HG03469 (cell line): Measurements from ENCODE around the gene RACGAP1.

ENCODE experiments used
- ATAC-seq: cut with Tn5 transposase; IDR thresholded peaks from one replicate; pipeline ENCODE4 v1.9.1; 2021; ENCODE audit warnings: mild to moderate bottlenecking, moderate library complexity, moderate number of reproducible peaks; ENCODE audit not compliant: unreplicated experiment

The RACGAP1 gene

DNA sequence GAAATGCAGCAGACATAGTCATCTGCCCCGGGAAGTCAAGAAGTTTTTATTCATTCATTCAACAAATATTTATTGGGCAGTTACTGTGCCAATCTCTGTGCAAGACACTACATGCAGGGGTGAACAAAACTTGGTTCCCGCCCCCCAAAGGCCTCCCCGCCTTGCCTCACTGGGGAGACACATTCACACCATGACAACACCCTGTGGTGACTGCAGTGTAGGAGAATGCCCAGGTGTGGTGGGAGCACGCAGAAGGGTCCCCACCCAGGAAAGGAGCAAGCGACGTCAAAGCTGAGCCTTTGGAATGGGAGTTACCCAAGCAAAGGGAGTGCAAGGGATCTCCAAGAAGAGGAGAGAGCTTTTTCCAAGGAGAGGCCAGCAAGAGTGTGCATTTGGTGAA is 54.2 kb downstream of the RACGAP1 start:
- no peak for ATAC-seq

DNA sequence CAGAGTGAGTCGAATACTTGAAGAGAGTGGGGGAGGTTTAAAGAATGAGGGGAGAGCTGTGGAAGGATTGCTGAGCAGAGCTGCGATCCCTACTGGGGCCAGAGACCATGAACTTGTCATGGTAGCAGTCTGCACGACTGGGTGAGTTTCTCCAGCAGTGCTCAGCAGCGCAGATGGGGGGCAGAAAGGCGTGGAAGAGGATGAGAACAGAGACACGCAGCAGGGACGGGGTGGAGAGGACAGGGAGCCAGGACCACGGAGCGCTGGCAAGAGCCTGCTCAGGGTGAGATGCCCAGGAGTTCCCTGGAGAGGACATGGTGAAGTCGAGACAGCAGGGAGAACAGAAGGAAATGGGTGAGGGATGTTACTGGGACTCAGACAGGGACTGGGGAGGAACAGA is 54.6 kb downstream of the RACGAP1 start:
- no peak for ATAC-seq

DNA sequence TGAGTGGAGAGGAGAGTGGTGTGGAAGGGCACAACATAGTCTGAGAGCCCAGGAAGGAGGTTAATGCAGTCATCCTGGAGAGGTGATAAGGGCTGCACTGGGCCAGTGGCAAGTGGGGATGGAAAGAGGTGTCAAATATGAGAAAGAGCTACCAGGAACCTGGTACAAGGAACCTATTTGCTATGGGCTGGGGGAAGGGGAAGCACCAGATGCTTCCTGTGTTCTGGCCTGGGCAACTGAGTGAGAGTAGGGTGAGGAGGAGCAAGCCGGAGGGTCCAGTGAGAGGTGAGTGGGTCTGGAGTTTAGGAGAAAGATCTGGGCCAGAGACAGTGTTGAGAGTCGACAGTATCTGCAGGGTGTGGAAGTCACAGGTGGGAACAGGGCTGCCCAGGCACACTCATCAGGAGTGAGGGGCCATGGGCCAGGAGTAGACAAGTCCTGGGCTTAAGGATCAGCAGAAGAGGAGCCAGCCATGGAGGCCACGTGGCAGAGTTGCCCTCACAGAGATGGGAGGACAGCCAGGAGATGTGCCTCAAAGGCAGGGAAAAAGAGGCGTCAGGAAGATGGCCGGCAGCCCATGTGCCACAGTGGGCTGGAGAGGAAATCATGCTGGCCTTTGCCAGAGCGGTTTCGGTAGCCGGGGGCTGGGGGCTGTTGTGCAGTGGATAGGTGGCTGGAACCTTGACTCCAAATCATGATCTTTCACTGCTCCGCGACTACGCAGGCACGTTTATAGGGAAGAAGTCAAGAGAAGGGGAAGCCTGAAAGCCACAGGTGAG is 55.5 kb downstream of the RACGAP1 start:
- ATAC-seq: no peak

DNA sequence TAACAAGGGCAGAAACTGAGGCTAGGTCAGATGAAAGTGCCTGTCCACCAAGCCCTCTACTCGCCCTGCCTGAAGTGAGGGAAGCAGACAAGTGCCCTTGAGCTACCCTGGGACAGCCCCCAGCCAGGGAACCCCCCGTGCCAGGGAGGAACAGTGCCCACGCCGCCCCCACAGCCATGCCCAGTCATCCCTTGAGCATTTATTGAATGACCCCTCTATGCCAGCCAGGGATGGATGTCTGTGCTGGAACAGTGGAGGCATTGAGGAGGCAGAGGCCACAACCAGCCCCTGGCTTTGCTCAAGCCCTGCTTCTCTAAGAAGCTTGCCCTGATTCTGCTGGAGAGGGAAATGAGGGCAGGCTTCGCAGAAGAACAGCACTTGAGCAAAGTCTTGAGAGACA is 56.3 kb downstream of the RACGAP1 start:
- ATAC-seq: no peak

DNA sequence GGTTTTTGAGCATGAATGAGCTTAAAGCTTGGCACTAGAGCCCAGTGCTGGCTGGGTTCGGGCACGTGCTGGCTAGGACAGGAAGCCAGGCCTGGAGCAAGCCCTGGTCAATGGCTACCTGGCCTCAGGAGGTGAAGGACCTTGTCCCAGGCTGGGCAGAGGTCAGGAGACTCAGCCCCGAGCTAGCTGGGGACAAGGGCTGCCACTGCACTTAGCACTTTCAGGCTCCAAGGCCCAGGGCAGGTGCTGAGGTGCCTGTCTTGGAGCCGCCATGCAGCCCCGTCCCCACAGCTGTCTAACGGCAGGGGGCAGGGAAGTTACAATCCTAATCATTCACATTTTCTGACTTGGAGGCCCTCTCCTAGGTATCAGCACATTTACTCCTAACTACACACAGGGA is 56.8 kb downstream of the RACGAP1 start:
- ATAC-seq: no peak

DNA sequence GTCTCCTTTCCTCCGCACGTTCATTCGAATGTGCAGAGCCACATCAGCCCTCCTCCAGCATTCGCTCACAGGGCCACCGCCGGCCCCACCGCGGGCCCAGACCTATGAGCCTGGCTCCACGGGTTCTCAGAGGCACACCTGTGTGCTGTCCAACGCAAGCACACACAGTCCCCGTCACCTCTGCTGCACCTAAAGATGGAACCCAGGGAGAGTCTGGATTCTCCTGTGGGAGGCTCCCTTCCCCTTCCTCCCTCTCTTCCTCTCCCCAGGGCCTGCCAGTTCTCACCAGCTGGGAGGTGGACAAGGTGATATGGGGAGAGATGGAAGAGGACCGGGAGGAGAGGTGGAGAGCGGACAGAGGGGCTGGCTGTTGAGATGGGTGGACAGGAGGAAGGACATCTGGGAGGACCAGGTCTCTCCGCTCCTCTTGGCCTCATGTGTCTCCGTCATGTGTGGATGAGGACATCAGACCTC is 57.5 kb downstream of the RACGAP1 start:
- no peak for ATAC-seq

DNA sequence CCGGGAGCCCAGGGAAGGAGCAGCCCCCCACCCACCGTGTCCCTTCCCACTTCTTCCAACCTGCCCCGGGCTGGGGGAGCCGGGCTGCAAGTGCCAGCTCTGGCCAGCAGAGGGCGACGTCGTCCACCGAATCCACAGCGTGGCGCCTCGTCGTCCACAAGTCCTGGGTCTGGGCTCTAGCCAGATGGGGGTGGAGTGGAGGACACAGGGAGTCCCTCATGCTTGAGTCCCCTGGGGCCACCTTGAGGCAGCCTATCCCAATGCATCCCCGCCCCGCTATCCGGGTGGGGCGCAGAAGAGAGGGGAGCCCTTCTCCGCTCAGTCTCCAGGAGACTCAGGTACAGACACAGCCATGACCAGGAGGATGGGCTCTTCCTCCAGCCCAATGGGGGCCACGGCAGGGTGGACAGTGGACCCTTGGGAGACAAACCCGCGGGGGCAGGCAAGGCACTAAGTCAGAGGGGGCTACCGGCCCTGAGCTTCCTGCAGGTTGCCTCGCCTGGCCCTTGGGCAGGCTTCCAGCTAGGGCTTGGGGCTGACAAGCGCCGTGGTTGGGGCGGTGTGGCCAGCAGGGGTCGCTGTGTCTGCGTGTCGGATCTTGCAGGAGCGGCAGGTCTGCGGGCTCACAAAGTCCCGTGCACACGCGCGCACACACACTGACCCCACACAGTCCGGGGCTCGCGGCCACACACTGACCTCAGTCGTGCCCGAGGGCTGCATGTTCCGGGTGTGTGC is 58.1 kb downstream of the RACGAP1 start:
- no peak for ATAC-seq

DNA sequence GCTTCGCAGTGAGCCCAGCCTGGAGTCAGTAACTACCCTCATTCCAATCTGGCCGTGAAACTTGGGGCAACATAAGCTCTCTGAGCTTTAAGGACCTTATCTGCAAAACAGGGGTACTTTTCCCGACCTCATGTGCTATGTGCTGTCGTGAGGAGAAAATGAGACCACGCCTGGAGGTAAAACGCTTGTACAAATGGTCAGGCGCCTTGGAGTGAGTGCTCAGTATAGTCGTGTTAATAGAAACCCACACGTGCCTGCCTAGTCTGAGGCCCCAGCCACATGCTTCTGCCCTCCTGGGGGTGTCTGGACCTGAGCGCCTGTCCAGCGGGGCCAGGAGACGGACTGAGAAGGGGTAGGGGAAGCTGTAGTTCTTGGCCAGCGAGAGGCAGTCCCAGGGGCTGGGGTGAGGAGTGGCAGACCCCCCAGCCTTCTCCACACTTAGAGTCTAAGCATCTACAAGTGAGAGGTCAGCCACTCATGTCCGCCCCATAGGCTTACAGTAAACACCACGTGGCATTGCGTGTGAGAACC is 58.7 kb downstream of the RACGAP1 start:
- no peak for ATAC-seq

DNA sequence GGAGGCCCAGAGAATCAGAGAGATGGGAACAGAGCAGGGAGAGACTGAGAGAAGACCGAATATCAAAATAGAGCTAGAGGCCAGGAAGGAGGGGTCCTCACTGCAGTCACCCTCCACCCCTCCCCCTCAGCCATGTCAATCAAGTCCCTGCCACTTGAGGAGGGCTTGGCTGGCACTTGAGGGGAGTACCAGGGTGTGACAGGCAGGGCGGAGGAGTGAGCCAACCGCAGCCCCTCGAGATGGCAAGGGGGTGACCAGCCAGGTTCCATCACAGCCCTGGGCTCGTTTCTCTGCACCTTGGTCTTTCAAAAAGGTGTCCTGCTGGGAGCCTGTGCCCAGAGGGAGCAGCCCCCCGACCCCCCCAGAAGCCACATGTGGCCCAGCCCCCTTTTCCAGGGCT is 59.5 kb downstream of the RACGAP1 start:
- ATAC-seq: no peak

DNA sequence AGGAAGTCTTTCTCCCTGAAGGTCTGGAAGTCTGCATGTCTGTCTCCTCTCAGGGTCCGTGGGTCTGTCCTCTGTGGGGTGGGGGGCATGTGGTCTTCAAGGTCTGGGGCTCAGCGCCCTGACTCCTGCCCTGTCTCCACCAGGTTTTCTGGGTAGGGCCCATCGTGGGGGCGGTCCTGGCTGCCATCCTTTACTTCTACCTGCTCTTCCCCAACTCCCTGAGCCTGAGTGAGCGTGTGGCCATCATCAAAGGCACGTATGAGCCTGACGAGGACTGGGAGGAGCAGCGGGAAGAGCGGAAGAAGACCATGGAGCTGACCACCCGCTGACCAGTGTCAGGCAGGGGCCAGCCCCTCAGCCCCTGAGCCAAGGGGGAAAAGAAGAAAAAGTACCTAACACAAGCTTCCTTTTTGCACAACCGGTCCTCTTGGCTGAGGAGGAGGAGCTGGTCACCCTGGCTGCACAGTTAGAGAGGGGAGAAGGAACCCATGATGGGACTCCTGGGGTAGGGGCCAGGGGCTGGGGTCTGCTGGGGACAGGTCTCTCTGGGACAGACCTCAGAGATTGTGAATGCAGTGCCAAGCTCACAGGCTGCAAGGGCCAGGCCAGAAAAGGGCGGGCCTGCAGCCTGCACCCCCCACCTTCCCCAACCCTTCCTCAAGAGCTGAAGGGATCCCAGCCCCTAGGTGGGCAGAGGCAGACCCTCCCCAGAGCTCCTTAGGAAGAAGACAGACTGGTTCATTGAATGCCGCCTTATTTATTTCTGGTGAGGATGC is 60.3 kb downstream of the RACGAP1 start:
- no peak for ATAC-seq

DNA sequence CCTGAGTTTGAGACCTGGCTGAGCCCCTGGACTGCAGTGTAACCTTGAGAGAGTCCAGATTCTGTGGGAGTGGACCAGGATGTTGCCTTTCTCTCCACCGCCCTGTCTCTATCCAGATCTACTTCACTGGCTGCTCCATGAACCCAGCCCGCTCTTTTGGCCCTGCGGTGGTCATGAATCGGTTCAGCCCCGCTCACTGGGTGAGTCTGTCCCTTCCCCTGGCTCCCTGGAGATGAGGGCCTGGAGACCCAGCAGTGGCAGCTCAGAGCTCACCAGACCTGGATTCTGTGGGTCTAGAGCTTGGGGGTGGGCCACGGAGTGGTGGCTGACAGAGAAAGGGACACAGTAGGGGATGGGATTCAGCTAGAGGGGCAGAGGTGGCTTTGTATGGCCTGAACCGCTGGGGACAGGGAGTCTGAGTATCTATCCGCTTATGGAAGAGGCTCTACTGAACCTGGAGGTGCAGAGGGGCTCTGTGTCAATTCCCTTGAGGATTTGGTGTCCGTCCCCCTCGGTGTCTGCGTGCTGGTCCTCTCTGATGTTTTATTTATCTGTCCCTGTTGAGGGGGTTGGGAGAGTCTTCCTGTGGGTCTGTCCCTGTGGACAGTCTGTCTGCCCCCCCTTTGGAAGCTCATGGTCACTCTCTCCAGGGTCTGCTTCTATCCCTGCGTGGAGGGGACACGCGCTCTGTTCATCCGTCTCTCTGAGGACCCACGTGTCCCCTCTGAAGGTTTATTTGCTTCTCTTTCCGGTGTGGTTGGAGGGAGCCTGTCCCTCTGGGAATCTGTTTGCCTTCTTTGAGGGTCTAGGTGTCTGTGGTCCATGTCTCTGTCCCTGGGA is 61.1 kb downstream of the RACGAP1 start:
- ATAC-seq: no peak

DNA sequence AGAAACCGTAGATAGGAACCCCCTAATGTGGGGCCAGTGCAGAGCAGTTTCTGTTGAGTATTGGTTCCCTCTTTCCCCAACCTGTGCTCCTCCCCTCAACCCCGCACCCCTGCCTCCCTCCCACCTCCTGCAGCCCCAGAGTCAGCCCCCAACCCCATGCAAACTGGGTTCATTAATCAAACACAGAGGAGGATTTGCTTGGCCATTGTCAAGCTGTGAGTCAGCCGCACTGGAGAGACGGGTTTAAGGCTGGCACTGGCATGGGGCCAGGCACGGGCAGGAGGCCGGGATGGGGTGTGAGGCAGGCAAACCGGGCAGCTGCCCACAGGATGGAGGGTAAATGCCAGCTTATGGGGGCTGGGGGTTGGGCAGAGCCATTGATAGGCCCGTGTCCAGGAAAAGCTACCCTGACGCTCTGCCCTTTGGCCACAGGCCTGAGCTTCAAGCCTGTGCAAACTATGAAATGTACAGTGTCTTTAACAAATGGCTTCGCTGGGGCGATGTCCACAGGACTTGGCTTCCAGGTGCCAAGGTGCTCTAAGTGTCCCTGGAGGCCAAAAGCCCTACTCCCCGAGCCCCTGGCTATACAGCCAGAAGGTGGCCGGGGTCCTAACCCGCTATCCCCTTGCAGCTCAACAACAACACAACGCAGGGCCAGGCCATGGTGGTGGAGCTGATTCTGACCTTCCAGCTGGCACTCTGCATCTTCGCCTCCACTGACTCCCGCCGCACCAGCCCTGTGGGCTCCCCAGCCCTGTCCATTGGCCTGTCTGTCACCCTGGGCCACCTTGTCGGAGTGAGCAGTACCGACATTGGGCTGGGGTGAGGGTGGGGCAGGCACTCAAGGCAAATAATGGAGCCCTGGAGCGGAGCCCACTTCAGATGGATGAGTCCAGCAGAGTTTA is 62.2 kb downstream of the RACGAP1 start:
- ATAC-seq: no peak

DNA sequence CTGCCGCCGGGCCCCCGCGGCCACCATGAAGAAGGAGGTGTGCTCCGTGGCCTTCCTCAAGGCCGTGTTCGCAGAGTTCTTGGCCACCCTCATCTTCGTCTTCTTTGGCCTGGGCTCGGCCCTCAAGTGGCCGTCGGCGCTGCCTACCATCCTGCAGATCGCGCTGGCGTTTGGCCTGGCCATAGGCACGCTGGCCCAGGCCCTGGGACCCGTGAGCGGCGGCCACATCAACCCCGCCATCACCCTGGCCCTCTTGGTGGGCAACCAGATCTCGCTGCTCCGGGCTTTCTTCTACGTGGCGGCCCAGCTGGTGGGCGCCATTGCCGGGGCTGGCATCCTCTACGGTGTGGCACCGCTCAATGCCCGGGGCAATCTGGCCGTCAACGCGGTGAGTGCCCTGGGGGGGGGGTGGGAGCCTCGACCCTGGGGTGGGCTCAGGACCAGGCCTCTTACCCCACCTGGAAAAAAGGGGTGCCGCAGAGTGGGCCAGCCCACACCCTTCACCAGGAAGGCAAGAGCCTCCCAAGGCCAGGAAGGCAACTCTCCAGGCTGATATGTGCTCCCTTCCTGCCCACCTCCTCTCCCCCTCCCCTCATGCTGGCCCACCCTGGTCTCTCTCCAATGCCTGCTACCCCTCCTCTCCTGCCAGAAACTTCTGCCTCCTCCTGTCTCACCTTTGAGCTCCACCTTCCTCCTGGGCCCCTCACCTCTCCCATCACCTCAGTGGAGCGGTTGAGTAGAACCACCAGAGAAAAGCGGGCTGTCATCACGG is 63.1 kb downstream of the RACGAP1 start:
- no peak for ATAC-seq

DNA sequence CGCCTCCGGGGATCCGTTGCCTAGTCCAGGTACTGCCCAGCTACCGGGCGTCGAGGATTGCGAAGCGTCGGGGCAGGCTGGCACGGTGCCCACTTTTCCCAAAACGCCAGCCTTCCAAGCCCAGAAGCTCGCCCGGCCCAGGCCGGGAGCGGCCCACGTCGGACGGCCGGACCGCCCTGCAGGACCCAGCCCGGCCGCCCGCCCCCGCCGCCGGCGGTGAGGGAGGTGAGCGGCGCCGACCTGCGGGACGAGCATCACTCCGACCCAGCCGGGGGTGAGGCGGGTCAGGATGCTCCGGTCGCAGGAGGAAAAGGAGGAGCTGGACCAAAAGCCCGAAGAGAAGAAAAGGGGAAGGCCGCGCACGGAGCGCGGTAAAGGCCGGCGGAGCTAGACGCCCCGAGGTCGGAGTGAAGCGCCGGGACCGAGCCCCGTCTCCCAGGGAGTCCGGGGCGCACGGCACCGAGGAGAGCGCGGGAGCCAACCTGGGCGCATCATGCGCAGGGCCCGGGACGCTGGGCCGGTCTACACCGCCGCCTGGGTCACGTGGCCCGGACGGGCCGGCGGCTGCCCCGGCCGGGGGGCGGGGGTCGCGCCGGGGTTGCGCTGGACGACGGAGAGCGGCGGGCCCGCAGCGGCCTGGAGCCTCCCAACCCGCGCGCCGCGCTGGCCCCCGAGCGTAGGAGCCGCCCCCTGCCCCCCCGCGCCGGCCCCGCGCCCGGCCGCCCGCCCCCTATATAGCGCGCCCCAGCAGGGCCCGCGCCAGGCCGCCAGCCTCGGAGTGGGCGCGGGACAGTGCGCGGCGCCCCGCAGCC is 64.0 kb downstream of the RACGAP1 start, which contains the start of gene AQP5:
Gene AQP5 (plus strand): TSS at position 762 of the 812 bp plus-strand sequence. CDS start 146 bp downstream, outside the sequence.
- no peak for ATAC-seq

DNA sequence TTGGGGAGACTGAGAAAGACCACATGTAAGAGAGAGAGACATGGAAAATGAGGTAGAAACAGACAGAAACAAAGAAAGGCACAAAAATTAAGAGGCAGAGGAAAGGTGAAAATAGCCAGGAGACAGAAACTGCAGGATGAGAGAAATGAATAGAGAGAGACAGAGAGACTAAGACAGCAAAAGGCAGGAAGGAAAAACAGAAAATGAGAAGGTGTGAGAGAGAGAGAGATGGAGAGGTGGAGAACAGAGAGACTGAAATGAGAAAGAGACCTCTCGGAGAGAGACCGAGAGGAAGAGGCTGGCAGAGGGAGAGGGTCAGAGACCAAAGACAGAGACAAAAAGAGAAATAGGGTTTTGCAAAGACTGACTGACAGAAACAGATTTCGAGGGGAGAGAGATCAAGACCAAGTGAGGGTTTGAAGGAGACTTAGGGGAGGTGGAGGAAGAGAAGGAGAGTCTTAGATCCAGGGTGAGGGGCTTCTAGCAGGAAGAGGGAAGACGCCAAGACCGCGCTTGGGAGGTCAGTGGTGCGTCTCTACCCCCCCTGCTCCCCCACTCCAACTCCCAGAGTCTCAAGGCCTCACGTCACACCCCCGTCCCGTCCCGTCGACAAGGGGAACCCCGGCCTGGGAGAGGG is 64.7 kb downstream of the RACGAP1 start:
- ATAC-seq: no peak

DNA sequence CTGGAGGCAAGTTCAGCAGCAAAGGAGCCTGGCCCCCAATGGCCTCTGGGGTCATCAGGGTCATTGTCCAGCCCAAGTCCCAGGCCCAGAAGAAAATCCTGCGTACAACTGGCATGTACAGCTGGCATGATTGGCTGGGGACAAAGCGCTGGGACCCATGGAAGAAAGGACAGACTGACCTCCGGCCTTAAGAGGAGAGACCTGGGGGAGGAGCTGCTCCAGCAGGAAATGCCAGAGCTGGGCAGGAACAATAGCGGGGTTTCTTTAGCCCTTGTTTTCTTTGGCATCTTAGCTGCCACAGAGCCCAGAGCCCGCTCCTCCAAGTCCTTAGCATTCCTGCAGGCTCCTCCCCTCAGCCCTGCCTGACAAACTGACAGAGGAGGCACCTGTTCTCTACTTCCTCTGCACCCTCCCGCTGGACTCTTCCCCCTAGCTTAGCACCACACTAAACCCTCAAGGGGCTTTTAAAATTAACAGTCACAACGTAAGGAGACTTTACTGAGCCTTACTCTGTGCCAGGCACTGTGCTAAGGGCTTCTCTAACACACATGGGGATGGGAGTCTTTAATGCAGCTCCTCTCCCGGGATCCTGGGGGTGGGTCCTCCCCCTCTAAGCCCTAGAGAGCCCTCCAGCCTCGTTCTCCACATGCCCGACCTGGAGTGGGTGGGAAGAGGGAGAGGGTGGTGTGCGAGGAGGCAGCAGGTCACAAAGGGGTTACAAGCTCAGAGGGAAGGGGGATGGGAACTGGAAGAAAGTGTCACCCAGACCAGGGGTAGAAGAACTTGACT is 65.4 kb downstream of the RACGAP1 start:
- no peak for ATAC-seq
